ENCODE data around the gene ADGRV1. TPM values are rescaled to one million over a fixed set of nuclear protein-coding genes. Genes with fewer than 3 reads are reported as not detected.

Gene ADGRV1
- total RNA-seq, 1 donor from 2014 or later, result 0.13 TPM

- ChIA-PET POLR2A (no interaction called here), CTCF (no interaction called here)
- Mint-ChIP-seq H3K27me3 (peaks cover 6% of the 10 kb centered on the region), H3K36me3 (ENCODE audit: low read depth) (no peaks in the 10 kb centered on the region), H3K4me3 (no peak overlapping the region), H3K27ac (no peak overlapping the region), H3K9me3 (no peaks in the 10 kb centered on the region), H3K4me1 (no peaks in the 10 kb centered on the region)
- intact Hi-C loops (cut with micrococcal nuclease), result no loop called here
- no peak for TF ChIP-seq CTCF (IDR thresholded peaks at IDR 0.05)
- ATAC-seq (ENCODE audit: low read depth) (no peak), DNase-seq (no peak)
Observed at GRCh38 chr5:91022518-91022917, 463.9 kb downstream of the ADGRV1 start.

GRCh38 chr5:91024206-91024605, 465.6 kb downstream of the ADGRV1 start:
- H3K27me3 Mint-ChIP-seq, result peaks cover 4% of the 10 kb centered on the region
- no peak for TF ChIP-seq CTCF (IDR thresholded peaks at IDR 0.05)
- DNase-seq (no peak), ATAC-seq (ENCODE audit: low read depth) (no peak)
- no peaks in the 10 kb centered on the region for H3K4me1 Mint-ChIP-seq
- no peak overlapping the region for H3K4me3 Mint-ChIP-seq
- H3K27ac Mint-ChIP-seq, result no peak overlapping the region
- no peaks in the 10 kb centered on the region for H3K36me3 Mint-ChIP-seq (ENCODE audit: low read depth)
- intact Hi-C loops (cut with micrococcal nuclease), result no loop called here
- no peaks in the 10 kb centered on the region for H3K9me3 Mint-ChIP-seq
- ChIA-PET CTCF (no interaction called here), POLR2A (no interaction called here)

- CTCF ChIA-PET, result no interaction called here
- no peak for ATAC-seq (ENCODE audit: low read depth)
- no peak for TF ChIP-seq CTCF (IDR thresholded peaks at IDR 0.05)
- POLR2A ChIA-PET, result no interaction called here
- H3K36me3 Mint-ChIP-seq (ENCODE audit: low read depth), result no peaks in the 10 kb centered on the region
- H3K27ac Mint-ChIP-seq, result no peak overlapping the region
- no peak overlapping the region for H3K4me3 Mint-ChIP-seq
- no peak for DNase-seq
- intact Hi-C loops (cut with micrococcal nuclease), result no loop called here
- H3K9me3 Mint-ChIP-seq, result no peaks in the 10 kb centered on the region
- H3K4me1 Mint-ChIP-seq, result no peaks in the 10 kb centered on the region
- H3K27me3 Mint-ChIP-seq, result peaks cover under 1% of the 10 kb centered on the region
Observed at GRCh38 chr5:91024727-91025126, 466.1 kb downstream of the ADGRV1 start.

GRCh38 chr5:91025449-91025848, 466.9 kb downstream of the ADGRV1 start:
- DNase-seq (no peak), ATAC-seq (ENCODE audit: low read depth) (no peak)
- TF ChIP-seq CTCF (IDR thresholded peaks at IDR 0.05), result no peak
- ChIA-PET CTCF (no interaction called here), POLR2A (no interaction called here)
- Mint-ChIP-seq H3K27me3 (no peaks in the 10 kb centered on the region), H3K36me3 (ENCODE audit: low read depth) (no peaks in the 10 kb centered on the region), H3K4me3 (no peak overlapping the region), H3K9me3 (no peaks in the 10 kb centered on the region), H3K27ac (no peak overlapping the region), H3K4me1 (no peaks in the 10 kb centered on the region)
- intact Hi-C loops (cut with micrococcal nuclease), result no loop called here

GRCh38 chr5:91025956-91026355, 467.4 kb downstream of the ADGRV1 start:
- TF ChIP-seq CTCF (IDR thresholded peaks at IDR 0.05), result no peak
- Mint-ChIP-seq H3K27ac (no peak overlapping the region), H3K9me3 (no peaks in the 10 kb centered on the region), H3K36me3 (ENCODE audit: low read depth) (no peaks in the 10 kb centered on the region), H3K4me3 (no peak overlapping the region), H3K27me3 (peaks cover 3% of the 10 kb centered on the region), H3K4me1 (no peaks in the 10 kb centered on the region)
- ATAC-seq (ENCODE audit: low read depth) (no peak), DNase-seq (no peak)
- CTCF ChIA-PET, result no interaction called here
- POLR2A ChIA-PET, result no interaction called here
- intact Hi-C loops (cut with micrococcal nuclease), result no loop called here

Measured in activated B cell treated with CpG ODN at 0.5 μM for 24 hours (primary cell).